RWPE1 (cell line): Measurements from ENCODE around the gene GDPGP1.

Source experiments
- CTCF ChIA-PET: fragments of 350-600 bp; sonication (Branson Sonifier 250); formaldehyde crosslinking; extraction: SDS; loops from one replicate; lab custom pipeline; 2021; lab: Yijun Ruan, JAX
- POLR2A ChIA-PET: fragments of 400-600 bp; formaldehyde crosslinking; extraction: SDS; loops from one replicate; lab custom pipeline; 2020; ENCODE audit warnings: antibody characterized with exemption; ENCODE audit not compliant: low non-redundant PET; lab: Yijun Ruan, JAX
- DNase-seq: peaks from one replicate; pipeline ENCODE4 v3.0.0; 2012; ENCODE audit warnings: low spot score
- H3K27ac ChIP-seq: fragments of 450-650 bp; 2 replicates; pipeline ENCODE4 v1.5.1; 2017
- TF ChIP-seq, protein P1 (sequence below): fragments of 450-650 bp; conservative IDR thresholded peaks from 2 replicates; pipeline ENCODE4 v1.5.1; 2017; ENCODE audit warnings: low read depth, mild to moderate bottlenecking

The GDPGP1 gene

DNA sequence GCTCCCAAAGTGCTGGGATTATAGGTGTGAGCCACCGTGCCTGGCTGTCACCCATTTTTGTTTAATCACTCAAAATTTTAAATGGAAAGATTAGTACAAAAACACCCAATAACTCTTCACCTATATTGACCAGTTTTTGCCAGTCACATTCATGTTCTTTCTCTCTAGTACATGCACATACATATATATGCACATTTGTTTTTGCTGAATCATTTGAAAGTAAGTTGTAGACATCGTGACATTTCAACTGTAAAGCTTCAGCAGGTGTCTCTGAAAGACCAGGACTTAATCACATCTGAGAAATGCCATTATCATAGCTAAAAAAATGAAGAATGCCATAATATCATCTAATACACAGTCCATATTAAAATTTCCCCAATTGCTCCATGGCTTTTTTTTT lies 39.4 kb upstream of the GDPGP1 start:
- TF ChIP-seq, protein P1, sequence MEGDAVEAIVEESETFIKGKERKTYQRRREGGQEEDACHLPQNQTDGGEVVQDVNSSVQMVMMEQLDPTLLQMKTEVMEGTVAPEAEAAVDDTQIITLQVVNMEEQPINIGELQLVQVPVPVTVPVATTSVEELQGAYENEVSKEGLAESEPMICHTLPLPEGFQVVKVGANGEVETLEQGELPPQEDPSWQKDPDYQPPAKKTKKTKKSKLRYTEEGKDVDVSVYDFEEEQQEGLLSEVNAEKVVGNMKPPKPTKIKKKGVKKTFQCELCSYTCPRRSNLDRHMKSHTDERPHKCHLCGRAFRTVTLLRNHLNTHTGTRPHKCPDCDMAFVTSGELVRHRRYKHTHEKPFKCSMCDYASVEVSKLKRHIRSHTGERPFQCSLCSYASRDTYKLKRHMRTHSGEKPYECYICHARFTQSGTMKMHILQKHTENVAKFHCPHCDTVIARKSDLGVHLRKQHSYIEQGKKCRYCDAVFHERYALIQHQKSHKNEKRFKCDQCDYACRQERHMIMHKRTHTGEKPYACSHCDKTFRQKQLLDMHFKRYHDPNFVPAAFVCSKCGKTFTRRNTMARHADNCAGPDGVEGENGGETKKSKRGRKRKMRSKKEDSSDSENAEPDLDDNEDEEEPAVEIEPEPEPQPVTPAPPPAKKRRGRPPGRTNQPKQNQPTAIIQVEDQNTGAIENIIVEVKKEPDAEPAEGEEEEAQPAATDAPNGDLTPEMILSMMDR, result no peak
- DNase-seq, result no peak
- ChIA-PET CTCF (no interaction called here), POLR2A (no interaction called here)
- no peak overlapping the region for H3K27ac ChIP-seq

DNA sequence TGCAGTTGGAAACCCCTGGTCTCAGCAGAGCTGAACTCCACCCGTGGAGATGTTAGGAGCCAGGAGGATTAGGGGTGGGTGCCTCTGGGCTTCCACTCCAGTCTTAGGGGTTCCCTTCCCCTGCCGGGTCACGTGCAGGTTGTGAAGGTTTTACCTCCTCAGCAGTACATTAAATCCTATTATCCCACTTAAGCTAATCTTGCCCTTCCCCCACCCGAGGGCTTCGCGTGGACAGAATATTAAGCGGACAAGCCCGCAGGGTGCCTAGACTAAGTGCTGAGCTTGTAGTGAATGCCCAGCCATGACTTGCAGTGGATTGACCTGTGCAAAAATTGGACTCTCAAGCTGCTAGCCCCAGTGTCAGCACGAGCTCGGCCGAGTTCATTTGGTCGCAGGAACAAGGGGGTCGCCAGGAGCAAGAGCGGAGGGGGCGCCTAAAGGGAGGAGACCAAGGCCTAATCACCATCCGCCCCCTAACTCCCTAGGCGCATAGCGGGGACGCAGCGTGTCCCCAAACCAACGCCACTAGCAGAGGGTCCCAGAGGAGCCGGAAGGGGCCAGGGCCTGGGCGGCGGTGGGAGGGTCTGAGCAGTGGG lies 33.4 kb upstream of the GDPGP1 start:
- ChIA-PET CTCF (interaction anchor here (0.7 kb wide), 1 partner anchor 21 kb away, joined by 3 read pairs; no protein-coding TSS in a partner anchor), POLR2A (interaction anchor here (0.6 to 4.1 kb wide), 6 partner anchors 9 to 789 kb away, joined by 3 to 19 read pairs (median 3); partner anchors contain the start of gene TTLL13)
- peak overlapping the region; percentile 91 for H3K27ac ChIP-seq
- DNase-seq, result no peak
- TF ChIP-seq, protein P1, result no peak

DNA sequence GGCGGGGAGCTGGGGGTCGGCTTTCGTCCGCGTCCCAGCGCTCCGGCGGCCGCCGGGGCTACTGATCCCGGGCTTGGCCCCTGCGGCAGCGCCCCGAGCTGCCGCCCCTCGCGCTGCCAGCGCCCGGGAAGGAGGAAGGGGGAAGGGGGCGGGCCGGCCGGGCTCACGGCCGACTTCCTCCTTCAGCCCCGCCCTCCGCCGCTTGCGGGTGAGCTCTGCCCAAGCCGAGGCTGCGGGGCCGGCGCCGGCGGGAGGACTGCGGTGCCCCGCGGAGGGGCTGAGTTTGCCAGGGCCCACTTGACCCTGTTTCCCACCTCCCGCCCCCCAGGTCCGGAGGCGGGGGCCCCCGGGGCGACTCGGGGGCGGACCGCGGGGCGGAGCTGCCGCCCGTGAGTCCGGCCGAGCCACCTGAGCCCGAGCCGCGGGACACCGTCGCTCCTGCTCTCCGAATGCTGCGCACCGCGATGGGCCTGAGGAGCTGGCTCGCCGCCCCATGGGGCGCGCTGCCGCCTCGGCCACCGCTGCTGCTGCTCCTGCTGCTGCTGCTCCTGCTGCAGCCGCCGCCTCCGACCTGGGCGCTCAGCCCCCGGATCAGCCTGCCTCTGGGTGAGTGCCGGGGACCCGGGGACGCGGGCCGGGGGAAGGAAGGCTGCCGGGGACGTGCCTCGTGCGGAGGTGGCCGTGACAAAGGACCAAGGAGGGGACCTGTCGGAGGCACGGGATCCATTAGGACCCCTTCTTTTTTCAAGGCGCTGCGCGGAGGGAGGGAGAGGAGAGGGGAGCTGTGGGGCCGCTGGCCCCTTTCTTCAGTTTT lies 32.7 kb upstream of the GDPGP1 start, which contains the start of gene SEMA4B:
Gene SEMA4B, plus strand, starts transcription at position 201 of the 814 bp plus-strand sequence. Its CDS starts 249 bp downstream, at position 450.
- peak within 1 kb of the TSS; percentile 91 for H3K27ac ChIP-seq
- TF ChIP-seq, protein P1, result no peak
- CTCF ChIA-PET, result interaction anchor here (0.6 to 0.7 kb wide), 2 partner anchors 20 to 27 kb away, joined by 3 read pairs; no protein-coding TSS in a partner anchor
- POLR2A ChIA-PET, result interaction anchor here (0.6 to 4.1 kb wide), 6 partner anchors 10 to 788 kb away, joined by 3 to 19 read pairs (median 3); partner anchors contain the start of gene TTLL13
- peak; percentile 80 for DNase-seq

DNA sequence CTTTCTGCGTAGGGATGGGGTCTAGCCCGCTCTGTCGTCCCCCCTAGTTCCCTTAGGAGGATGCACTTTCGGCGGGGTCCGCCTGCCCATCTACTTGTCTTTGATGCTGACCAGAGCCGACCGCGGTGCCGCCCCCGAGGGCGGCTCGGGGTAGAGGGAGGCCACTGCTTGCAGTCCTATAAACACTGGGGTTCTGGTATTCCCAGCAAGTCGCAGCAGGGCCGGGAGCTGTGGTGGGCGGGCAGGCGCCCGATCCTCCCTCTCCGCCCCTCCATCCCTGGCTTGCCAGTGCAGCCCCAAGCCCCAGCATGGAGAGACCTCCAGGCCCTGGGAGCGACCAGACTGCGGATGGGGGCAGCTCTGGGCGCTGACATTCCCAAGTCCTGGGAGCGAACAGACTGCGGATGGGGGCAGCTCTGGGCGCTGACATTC lies 32.0 kb upstream of the GDPGP1 start:
- peak overlapping the region; percentile 91 for H3K27ac ChIP-seq
- peak; percentile 34 for DNase-seq
- CTCF ChIA-PET, result interaction anchor here (0.6 kb wide), 2 partner anchors 26 to 39 kb away, joined by 3 read pairs; no protein-coding TSS in a partner anchor
- TF ChIP-seq, protein P1, result no peak
- POLR2A ChIA-PET, result interaction anchor here (1.0 to 4.1 kb wide), 4 partner anchors 10 to 40 kb away, joined by 3 to 19 read pairs (median 3); partner anchors contain the start of genes CIB1 and GDPGP1

DNA sequence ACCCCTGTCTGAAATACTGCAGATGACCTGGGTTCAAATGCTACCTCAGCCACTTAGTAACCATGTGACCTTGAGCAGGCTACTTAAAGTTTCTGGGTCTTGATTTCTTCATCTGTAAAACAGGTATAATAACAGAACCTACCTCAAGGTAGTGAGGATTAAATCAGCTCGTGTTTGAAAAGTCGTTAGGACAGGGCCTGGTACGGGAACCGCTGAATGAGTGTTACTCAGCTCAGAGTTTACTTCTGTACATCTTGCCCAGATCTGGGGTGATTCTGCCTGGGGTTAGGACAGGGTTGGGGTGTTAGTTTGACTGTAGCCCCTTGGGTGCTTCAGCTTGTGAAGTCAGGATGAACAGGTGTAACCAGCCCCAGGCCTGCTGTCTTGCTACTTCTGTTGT lies 31.1 kb upstream of the GDPGP1 start:
- H3K27ac ChIP-seq, result peak overlapping the region; percentile 100
- TF ChIP-seq, protein P1, result no peak
- DNase-seq, result no peak
- ChIA-PET CTCF (no interaction called here), POLR2A (interaction anchor here (1.0 to 4.1 kb wide), 3 partner anchors 10 to 31 kb away, joined by 3 to 19 read pairs (median 4); partner anchors contain the start of genes CIB1 and GDPGP1)

DNA sequence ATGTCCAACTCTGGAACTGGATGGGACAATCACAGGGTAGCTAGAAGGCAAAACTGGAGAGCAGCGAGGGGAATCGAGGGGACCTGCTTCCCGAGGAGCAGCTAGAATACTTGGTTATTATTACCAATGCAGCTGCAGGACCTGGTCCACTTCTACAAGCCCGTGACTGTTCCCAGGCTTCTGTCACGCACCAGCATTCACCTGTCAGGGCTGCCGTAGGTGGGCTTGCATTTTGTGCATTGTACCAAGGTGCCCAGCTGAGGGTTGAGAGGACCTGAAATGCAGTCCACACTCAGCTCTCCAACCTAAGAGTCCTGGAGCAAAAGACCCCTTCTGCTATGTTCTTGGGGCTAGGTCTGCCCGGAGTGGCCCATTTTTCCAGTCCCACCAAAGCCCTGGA lies 30.5 kb upstream of the GDPGP1 start:
- H3K27ac ChIP-seq, result peak overlapping the region; percentile 100
- TF ChIP-seq, protein P1, result no peak
- no peak for DNase-seq
- POLR2A ChIA-PET, result interaction anchor here (1.0 to 4.1 kb wide), 2 partner anchors 9 to 12 kb away, joined by 4 to 19 read pairs; no protein-coding TSS in a partner anchor
- CTCF ChIA-PET, result no interaction called here
